GM08714 (cell line): ENCODE data around the gene TASP1.

ENCODE experiments used
- H3K4me3 ChIP-seq: fragments of 200-500 bp; sonication (Bioruptor generic); 2 replicates; pipeline ENCODE4 v1.5.1; 2014; ENCODE audit warnings: mild to moderate bottlenecking, low read length, inconsistent platforms
- ZNF274 ChIP-seq: IDR thresholded peaks from 2 replicates; pipeline ENCODE4 v1.6.1; 2012; ENCODE audit warnings: mild to moderate bottlenecking, low read depth, low read length

Gene TASP1

GRCh38 chr20:13552061-13552460 lies 86.7 kb downstream of the TASP1 start:
- TF ChIP-seq ZNF274, result no peak
- no peak overlapping the region for H3K4me3 ChIP-seq

DNA sequence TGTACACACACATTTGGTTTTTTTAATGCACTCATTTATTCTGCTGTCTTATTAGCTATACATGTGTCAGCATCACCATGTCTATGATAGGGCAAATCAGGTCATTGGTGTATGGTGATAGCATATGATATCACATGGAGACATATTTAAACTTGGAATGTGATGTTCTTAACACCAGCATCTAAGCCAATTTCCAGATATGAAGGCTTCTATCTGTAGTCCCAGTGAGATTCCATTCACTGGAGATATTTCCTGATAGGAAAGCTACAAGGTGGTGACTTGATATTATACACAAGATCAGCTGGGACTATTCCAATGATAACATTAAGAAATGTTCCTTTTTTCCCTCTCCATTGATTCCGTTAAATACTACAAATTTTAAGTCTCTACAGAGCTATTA lies 89.3 kb downstream of the TASP1 start:
- H3K4me3 ChIP-seq, result no peak overlapping the region
- no peak for TF ChIP-seq ZNF274

DNA sequence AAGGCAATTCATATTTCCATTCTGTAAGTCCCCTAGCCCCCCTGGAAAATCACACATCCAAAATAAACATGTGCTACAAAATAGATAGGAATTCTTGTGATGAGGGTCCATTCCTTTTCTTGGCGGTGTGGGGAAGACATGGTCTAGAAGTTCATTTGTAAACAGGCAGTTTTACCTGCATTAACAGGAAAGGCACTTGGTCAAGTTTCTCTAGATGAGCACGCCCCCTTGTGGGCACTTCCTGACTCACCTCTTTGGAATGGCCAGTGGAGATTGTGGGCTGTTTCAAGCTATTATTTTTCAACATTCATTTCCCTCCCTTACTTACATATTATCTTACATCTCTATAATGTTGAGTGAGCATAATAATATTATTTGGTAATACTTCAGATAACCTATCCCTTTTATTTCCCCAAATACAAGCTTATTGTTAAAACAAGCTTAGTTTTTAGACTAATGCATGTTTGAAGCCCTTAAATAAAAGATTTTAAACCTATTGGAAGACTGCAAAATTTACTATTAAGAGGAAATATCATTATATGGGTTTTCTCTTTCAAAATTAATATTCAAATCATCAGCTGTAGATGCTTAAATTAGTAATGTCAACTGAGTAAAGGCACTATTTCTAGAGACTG lies 92.1 kb downstream of the TASP1 start:
- no peak for TF ChIP-seq ZNF274
- H3K4me3 ChIP-seq, result no peak overlapping the region

GRCh38 chr20:13545790-13546189 lies 92.9 kb downstream of the TASP1 start:
- no peak for TF ChIP-seq ZNF274
- H3K4me3 ChIP-seq, result no peak overlapping the region

GRCh38 chr20:13543783-13544182 lies 94.9 kb downstream of the TASP1 start:
- H3K4me3 ChIP-seq, result no peak overlapping the region
- no peak for TF ChIP-seq ZNF274

GRCh38 chr20:13535627-13536026 lies 103.1 kb downstream of the TASP1 start:
- no peak for TF ChIP-seq ZNF274
- no peak overlapping the region for H3K4me3 ChIP-seq

GRCh38 chr20:13533946-13534345 lies 104.8 kb downstream of the TASP1 start:
- H3K4me3 ChIP-seq, result no peak overlapping the region
- no peak for TF ChIP-seq ZNF274

DNA sequence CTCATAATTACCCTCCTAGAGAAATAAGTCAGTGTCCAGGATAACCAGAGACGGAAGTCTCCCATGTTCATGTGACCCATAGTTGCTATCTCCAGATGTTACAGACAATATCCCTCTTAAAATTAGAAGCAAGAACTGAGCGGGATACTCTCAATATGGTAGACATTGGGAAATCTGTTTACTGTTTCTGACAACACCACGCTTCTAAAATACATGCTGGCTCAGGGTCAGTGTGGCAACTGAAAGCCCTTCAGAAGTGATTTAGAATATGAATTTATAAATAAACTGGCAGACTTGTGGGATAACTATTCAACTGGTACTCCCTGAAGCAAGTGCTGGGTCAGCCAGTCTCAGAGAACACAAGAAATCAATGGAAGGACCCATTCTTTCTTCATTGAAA lies 108.6 kb downstream of the TASP1 start:
- no peak overlapping the region for H3K4me3 ChIP-seq
- no peak for TF ChIP-seq ZNF274

- TF ChIP-seq ZNF274, result no peak
- no peak overlapping the region for H3K4me3 ChIP-seq
Measured at GRCh38 chr20:13526551-13526950, 112.2 kb downstream of the TASP1 start.

- H3K4me3 ChIP-seq, result no peak overlapping the region
- TF ChIP-seq ZNF274, result no peak
Measured at GRCh38 chr20:13525225-13525940, 113.3 kb downstream of the TASP1 start.

- no peak overlapping the region for H3K4me3 ChIP-seq
- TF ChIP-seq ZNF274, result no peak
Measured at GRCh38 chr20:13524339-13524738, 114.4 kb downstream of the TASP1 start.

GRCh38 chr20:13517831-13518230 lies 120.9 kb downstream of the TASP1 start:
- no peak overlapping the region for H3K4me3 ChIP-seq
- no peak for TF ChIP-seq ZNF274

GRCh38 chr20:13515796-13516558 lies 122.8 kb downstream of the TASP1 start:
- no peak for TF ChIP-seq ZNF274

DNA sequence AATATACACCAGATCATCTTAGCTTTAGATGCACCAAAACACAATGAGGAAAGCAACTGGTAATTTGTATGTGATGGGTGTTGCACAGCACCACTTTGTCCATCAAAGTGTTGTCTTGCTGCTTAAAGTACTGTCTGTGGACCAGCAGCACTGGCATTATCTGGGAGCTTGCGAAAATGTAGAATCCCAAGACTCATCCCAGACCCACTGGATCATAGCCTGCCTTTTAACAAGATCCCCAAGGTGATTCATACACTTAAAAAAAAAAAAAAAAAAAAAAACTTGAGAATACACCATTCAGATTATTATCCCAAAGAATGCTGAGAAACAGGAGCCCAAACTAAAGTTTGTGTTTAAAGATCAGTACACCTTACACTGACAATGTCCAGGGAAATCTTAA lies 123.4 kb downstream of the TASP1 start:
- TF ChIP-seq ZNF274, result no peak
- H3K4me3 ChIP-seq, result no peak overlapping the region

More at GRCh38 chr20:13515796-13516558, 122.8 kb downstream of the TASP1 start:
- no peak overlapping the region for H3K4me3 ChIP-seq

GRCh38 chr20:13510837-13511488 lies 127.8 kb downstream of the TASP1 start:
- no peak overlapping the region for H3K4me3 ChIP-seq
- TF ChIP-seq ZNF274, result no peak
